ENCODE measurements around the gene EMC1.
"Not testable (repeated sequence)": the region's sequence is repeated elsewhere in the genome, so short reads cannot be mapped to it uniquely, and the experiment has no call there.

Gene EMC1

DNA sequence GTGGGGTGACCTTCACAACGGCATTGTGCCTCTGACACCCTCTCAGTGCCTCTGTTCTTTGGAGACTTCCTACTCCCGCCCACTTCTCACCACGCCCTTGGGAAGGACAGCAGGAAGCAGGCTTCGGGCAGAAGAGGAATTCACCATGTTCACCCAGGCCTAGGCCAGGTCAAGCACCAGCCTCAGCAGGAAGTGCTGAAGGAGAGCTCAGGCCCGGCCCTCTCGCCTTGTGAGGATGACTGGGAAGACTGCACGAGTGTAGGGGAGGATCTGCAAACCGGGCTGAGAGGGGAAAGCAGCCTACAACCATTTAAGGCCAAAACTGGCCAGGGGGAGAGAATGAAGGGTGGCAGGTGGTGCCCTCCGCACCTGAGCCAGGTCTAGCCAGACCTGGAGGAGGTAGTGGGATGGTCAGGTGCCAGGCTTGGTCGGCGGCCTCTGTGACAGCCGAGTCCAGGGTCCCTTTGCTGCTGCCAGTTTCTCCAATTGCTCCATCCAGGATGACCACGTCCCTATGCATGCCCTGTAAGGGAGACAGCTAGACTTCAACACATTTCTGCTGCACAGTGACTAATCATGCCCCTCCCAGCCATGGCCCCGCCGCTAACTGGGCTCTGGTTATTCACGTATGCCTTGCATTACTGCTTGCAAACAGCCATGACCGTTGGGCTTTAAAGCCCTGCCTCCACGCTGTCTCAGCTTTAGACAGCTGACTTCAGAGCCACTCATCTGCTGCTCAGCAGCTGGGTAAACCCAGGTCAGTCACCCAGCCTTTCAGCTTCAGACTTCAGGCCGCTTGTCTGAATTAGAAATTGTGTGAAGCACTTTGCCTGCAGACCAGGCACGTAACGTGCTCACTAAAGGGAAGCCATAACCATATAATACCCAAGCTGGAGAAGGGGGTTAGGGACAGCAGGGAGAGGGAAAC is 9.2 kb upstream of the EMC1 start:
- DNase-seq: peak; percentile 73

DNA sequence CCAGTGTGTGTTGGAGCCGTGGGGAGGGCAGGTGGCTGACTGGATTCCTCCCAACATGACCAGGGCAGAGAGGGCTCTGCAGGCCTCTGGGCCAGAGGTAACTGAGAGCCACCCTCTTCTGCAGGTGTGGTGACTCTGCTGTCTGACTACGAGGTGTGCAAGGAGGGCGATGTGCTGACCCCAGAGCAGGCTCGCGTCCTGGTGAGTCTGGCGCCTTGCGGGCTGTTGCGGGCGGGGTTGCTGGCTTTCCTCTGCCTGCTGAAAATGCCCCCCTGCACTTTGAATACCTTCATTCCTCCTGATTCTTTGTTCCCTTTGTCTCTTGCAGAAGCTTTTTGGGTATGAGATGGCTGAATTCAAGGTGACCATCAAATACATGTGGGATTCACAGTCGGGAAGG is 7.0 kb upstream of the EMC1 start:
- no peak for DNase-seq

DNA sequence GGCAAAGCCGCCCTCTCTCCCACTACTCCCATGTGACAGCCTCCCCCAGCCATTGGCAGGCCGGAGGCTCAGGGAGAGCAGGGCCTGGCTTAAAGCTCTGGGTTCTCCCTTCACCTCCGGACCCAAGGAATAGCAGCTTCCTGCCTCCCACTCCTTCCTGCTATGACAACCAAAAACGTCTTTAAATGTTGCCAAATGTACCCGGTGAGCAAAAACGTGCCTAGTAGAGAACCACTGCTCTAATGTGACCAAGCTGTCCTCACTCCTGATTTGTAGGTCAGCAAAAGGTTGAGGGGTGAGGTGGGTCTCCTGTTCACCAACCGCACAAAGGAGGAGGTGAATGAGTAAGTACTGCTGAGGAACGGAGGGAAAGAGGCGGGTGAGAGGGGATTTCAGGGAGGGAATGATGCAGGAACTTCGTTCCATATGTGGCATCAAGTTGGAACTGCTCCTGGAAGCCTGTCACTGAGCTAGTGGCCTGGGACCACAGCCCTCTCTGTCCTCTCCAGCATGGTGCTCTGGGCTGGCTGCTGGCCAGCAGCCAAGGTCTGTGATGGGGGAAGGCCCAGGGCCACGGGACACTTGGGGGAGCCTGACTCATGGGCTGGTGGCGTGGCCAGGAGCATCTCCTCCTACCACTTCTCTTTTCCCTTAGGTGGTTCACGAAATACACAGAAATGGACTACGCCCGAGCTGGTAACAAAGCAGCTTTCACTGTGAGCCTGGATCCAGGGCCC is 6.0 kb upstream of the EMC1 start:
- no peak for DNase-seq

DNA sequence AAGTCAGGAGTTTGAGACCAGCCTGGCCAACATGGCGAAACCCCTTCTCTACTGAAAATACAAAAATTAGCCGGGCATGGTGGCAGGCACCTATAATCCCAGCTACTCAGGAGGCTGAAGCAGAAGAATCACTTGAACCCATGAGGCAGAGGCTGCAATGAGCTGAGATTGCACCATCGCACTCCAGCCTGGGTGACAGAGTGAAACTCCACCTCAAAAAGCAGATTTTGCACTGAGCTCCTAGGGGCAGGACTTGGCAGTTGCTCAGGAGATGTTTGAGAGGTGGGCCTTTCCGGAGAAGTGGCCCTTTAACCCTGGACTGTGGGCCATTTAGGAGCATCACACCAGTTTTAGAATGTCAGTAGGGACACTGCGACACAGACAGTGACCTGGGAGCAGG is 5.0 kb upstream of the EMC1 start:
- not testable (repeated sequence) for DNase-seq

DNA sequence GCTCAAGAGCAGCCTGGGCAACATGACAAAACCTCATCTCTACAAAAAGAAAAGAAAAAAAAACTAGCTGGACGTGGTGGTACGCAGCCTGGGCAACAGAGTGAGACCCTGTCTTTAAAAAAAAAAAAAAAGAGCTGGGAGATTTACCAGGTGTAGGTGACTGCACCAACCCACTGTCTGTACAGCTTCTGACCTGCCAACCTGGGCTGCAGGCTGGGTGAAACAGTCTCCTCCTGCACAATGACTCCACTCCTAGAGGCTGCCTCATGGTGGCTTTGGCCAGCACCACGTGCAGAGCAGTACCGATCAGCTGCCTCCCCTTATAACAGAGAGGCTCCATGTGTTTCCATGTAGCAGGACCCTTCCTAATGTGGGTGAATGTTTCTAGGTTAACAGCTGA is 4.0 kb upstream of the EMC1 start:
- no peak for DNase-seq

DNA sequence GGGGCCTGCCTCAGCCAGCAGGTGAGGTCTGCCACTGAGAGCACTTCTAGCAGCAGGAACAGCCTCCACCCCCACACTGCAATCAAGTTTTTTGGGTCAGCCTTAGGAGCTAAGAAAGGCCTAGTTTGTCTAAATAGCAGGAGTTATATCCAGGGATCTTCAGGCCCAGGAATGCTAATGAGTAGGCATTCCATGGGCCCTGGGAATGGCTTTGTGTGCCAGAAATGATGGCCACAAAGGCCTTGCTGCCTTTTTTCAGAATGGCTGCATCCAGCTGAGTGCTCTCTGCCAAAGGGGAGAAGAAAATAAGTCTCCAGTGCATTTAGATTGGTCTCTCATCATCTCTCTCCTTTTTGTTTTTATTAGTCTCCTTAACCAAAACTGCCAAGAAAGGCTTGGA is 3.1 kb upstream of the EMC1 start:
- DNase-seq: no peak

DNA sequence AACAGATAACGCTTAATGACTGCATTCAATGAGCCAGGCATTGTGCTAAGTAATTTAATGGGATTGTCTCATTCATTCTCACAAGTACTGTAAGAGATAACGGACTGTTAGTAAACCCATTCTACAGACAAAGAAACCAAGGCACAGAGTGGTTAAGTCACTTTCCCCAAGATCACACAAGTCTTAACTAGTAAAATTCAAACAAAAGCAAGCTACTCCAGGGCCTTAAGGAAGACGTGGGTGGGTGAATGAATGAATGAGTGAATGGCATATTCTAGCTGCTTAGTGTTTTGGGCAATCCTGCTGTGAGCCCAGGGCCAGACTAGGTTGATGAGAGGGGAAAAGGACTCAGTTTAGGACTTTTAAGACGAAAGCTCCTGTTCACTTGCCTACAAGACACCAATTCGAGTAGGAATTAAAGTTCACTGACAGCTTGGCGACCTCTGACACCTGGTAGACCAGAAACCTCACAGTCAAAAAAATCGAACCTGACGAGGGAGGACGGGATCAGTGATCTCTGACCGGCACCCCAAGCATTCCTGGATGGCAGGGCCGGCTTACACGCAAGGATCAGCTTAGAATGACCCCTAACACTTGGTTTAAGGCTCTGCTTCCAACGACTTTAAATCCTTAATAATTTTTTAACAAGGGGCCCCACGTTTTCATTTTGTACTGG is 557 bp downstream of the EMC1 start:
- DNase-seq: no peak

DNA sequence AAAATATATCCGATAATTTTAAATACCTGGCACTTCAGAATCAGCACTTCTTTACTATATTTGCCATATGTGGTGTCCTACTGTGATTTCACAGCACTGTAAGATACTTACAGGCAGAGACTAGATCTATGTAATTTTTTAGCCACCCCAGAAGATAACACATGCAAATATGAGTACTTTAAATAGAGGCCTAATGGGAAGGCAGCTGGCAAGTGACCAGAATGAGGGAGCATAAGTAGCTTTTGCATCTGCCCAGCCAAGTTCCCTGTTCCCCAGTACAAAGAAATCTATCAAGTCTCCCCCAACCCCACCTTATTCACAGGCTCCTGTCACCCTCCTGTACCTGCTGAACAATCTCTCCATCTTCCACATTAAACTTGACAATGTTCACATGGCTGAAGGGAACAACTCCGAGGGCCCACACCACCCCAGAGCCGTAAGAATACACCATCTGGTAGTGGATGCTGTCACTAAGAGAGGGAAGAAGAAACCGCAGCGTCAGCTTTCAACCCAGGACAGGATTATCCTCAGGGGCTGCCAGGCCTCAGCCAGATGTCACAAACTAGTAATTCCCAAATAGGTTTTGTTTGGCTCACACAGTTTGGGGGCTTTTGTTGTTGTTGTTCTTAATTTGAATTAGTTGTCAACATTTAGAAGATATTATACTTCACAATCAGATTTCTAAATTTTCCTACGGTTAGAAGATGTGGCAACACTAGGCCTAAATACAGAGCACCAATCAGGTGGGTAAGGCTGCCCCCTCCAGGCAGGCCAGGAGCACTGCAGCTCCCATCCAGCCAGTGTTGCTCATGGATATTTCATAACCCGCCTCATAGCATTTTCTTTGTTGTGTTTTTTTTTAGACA is 10.4 kb downstream of the EMC1 start:
- DNase-seq: peak; percentile 55

DNA sequence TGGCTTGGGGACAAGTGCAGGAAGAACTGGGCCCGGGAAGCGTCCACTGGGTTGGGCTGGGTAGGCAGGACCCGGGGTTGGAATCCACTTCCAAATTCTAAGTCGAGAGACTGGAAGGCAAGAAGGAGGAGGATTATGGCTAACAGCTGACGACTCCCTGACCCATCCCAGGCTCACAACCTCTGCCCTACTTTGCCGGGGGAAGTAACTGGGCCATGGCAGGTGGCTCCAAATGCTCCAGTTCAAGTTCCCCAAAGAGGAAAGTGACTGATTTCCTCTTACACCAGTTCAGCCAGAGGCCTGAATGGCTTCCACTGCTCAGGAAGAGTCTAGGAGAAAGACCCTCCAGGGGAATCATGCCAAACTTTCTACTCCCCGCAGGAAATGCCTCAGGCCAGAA is 11.4 kb downstream of the EMC1 start:
- DNase-seq: no peak

DNA sequence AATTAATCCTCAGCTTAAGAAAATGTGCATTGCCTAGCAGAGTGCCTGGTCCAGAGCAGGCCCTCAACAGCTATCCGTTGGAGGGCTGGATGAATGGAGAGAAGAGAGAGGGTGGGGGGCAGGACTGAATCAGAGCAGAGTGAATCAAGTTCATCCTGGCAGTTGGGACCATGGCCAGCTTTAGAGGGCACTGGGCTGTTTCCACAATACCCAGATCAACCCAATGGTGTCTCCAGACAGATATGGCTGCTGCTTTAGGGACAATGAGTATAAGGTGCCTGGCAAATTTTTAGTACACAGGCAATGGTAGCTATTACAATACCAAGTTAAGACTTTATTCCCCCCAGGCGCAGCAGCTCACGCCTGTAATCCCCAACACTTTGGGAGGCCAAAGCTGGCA is 17.1 kb downstream of the EMC1 start:
- no peak for DNase-seq

DNA sequence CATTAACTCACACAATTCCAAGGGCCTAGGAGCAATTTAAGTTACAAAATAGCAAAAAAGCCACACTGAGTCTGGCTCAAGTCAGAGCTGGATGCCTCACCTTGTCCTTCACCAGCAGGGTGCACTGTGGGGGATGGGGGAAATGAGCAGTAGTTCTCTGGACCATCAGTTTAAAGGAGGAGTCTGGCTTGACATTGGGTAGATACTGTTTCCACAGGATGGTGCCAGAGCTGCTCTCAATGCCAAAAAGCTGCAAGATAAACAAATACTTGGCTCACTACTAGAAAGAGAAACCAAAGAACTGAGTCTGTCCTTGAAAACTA is 18.8 kb downstream of the EMC1 start:
- DNase-seq: no peak

DNA sequence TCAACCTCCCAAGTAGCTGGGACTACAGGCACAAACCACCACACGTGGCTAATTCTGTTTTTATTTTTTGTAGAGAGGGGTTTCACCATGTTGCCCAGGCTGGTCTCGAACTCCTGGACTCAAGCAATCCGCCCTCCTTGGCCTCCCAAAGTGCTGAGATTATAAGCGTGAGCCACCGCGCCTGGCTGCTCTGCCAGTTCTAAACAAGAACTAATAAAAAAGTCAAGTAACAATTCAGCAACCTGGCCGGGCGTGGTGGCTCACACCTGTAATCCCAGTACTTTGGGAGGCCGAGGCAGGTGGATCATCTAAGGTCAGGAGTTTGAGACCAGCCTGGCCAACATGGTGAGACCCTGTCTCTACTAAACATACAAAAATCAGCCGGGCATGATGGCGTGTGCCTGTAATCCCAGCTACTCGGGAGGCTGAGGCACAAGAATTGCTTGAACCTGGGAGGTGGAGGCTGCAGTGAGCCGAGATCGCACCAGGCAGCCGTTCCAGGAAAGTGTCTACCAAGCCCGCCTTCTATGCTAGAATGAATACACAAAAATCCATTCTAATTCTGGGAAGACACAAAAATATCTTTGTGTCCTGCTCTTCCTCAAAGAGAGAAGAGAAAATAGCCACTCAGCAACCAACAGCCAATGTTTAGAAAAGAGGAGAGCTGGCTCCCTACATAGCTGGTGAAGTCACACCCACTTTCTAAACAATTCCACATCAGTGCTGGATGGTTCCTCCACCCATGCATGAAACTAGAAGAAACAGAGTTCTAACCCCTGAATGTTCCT is 19.4 kb downstream of the EMC1 start:
- not testable (repeated sequence) for DNase-seq

DNA sequence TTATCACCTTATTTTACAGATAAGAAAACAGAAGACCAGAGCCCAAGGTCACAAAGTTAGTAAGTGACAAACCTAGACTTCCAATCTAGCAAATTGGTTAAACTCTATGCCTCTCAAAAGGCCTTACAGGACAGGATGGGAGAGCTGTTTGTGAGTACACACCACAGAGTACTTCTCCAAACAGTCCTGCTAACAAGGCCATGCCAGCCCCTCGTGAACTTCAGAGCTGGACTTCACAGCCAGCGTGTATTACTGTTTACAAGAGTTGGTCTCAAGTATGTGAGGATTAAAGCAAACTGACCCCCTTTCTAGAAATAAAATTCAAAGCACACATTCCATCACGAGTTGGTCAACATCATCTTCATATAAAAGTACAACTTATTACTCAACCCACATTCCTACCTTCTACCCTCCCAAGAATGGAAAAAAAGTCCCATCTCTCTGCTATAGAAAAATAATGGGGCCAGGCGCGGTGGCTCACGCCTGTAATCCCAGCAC is 21.4 kb downstream of the EMC1 start:
- DNase-seq: no peak

DNA sequence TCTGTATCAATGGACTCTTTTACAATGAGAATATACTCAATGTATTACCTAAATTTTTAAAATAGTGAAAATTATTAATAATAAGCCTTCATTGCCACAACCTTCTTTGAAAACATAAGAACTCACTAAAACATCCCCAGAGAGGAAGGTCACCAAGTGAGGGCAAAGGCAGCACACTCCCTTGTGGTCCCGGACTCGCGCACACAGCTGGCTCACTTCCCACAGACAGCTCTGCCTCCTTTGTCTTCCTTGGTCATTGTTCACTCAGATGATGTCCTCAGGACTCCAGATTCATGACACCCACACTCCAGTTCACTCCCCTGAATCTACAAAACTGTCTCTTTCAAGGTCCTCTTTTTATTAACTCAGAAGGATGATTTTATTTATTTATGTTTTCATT is 22.1 kb downstream of the EMC1 start:
- no peak for DNase-seq

DNA sequence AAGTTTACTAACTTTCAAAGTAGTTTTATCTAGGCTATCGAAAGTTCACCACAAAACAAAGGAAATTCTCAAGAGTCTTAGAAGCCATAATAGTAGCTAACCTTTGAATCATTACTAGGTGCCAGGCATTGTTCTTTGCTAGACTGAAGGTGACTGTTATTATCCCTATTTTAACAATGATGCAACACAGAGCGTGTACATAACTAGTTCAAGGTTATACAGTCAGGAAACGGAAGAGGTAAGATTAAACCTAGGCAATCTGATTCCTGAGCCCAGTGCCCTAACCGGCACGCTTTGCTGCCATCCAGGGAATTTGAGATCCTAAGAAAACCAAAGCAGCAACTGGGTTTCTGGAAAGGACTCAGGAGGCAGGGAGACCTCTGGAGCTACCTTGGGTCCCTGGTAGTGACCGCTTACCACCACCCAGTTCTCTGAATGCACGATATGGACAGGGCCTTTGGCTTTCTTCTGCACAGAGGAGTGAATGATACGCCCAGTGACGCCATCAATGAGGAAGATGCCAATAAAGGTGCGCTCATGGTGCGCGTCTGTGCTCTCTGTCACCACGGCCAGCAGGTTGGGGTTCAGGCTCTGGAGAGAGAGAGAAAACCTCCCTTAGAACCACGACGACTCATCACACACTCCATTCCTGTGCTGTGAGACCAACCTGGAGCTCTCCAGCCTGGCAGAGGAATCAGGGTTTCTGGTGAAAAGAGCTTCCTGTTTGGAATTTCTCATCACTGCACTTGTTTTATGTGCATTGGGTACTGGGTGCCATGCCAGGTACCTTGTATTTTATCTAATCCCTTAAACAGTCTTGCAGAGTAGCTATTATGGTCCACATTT is 28.1 kb downstream of the EMC1 start:
- no peak for DNase-seq

DNA sequence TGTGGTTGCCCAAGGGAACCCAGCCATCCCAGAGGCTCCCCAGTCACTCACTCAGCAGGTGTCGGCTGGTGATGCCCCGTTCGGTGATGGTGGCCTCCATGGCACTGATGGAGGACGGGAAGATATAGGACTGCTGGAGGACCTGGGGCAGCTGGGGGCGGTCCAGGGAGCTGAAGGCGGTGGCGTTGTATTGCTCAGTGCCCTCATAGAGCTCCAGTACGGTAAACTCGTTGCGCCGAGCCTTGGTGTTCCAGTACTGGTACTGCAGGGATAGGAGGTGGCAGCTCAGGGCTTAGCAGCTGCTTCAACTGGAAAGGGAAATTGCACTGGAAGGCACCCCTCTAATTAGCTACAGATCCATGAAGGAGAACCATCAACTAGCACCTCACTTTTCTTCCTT is 28.8 kb downstream of the EMC1 start:
- DNase-seq: no peak

DNA sequence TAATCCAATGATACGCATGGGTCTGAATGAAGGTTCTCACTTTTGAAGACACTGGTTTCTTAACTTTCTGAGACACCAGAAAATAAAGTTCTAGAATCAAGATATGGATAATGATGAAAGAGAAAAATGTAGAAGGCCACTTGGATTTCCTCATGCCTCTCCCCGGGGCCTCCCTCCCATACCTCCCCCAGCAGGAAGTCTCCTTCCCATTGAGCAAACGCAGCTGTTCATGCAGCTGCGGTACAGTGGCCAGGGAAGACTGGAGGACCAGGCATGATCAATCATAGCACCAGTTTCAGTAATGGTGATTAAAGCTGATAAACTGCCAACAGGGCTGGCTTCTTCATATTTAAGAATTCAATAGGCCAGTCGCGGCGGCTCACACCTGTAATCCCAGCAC is 30.3 kb downstream of the EMC1 start:
- DNase-seq: no peak

DNA sequence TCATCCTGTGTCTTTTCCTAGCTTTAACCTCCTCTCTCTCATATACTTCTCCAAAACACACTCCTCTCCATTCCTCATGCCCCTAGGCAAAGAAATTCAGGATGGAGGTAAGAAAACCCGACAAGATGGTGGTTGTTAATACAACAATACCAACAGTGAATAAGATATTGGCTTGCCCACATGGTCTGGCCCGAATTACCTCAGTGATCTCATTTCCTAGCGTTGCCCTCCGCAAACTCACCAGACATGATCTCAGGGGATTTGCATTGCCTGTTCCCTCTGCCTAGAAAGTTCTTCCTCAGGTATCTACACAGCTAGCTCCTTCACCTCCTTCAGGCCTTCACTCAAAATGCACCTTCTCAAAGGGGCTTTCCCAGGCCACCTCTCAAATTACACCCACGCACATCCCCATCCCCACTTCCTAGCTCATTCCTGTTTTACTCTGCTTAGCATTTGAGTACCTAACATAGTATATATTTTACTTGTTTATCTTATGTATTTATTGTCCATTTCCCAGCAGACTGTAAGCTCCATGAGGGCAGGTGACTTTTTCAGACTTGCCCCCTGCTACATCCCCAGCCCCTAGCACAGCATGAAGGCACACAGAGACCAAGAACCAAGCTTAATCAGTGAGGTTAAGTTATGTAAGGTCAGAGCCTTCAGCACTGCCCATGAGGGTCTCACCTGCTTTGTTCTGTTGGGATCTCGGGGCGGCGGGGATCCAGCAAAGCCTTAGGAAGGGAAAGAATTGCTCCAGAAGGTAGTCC is 31.1 kb downstream of the EMC1 start:
- no peak for DNase-seq

DNA sequence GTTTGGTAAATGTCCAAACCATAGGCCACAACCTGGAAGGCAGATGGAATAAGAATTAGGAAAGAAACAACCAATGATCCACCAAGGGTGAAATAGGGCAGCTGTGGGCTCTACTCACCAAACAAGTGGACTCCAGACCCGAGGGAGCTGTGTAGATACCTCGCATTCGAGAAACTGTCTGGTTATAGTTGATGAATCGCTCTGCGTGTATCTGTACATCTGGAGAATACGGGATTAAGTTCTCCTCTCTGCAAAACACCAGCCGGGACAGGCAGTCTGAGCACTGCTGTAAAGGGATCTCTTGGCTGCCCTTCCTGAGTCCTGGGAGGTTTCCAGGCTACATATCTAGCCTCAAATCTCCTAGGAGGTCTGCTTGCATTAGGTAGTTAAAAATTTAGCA is 31.9 kb downstream of the EMC1 start:
- DNase-seq: no peak

DNA sequence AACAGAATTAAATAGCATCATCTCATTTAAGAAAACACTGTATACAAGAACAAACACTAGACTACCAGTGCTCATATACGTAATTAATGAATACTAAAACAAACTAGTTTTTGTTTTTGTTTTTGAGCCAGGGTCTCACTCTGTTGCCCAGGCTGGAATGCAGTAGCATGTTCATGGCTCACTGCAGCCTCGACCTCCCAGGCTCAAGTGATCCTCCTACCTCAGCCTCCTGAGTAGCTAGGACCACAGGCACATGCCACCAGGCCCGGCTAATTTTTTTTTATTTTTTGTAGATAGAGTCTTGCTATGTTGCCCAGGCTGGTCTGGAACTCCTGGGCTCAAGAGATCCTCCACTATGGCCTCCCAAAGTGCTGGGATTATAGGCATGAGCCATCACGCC is 34.7 kb downstream of the EMC1 start:
- not testable (repeated sequence) for DNase-seq

All from fibroblast of skin of right quadriceps (primary cell).